Measurements from ENCODE around the gene ARHGAP9. TPM values are rescaled to one million over a fixed set of nuclear protein-coding genes. Genes with fewer than 3 reads are reported as not detected.
"Not testable (repeated sequence)": the region's sequence is repeated elsewhere in the genome, so short reads cannot be mapped to it uniquely, and the experiment has no call there.

Gene ARHGAP9
- total RNA-seq, 4 donors from 2014 or later = 16.5 to 220 (median 28.2) TPM

DNA sequence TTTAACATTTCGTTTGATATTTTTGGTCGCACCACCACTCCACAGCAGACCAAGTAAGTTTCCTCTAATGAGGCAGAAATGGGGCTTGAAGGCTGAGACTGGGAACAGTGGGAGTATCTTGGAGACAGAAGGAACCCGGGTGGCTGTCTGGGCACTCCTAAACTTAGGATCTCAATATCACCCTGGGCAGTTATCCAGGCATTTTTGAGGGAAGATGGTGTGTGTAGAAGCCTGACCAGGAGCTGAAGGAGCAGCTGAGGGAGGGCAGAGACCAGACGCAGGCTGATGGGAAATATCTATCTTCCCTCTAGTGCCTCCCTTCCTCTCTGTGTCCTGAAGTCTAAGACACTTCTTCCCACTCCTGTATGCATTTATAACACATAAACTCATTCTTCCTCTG is 18.9 kb upstream of the ARHGAP9 start:
- no peak for DNase-seq
- H3K27ac ChIP-seq = no peak overlapping the region
- peaks cover 0 to 48% (median 0%) of the 10 kb centered on the region in 3 donors for H3K36me3 ChIP-seq
- no peak overlapping the region for H3K4me3 ChIP-seq
- no peak for TF ChIP-seq POLR2A (IDR thresholded peaks at IDR 0.05)
- TF ChIP-seq, protein P1, sequence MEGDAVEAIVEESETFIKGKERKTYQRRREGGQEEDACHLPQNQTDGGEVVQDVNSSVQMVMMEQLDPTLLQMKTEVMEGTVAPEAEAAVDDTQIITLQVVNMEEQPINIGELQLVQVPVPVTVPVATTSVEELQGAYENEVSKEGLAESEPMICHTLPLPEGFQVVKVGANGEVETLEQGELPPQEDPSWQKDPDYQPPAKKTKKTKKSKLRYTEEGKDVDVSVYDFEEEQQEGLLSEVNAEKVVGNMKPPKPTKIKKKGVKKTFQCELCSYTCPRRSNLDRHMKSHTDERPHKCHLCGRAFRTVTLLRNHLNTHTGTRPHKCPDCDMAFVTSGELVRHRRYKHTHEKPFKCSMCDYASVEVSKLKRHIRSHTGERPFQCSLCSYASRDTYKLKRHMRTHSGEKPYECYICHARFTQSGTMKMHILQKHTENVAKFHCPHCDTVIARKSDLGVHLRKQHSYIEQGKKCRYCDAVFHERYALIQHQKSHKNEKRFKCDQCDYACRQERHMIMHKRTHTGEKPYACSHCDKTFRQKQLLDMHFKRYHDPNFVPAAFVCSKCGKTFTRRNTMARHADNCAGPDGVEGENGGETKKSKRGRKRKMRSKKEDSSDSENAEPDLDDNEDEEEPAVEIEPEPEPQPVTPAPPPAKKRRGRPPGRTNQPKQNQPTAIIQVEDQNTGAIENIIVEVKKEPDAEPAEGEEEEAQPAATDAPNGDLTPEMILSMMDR (IDR thresholded peaks at IDR 0.05) = no peak
- H3K4me1 ChIP-seq = no peaks in the 10 kb centered on the region
- H3K27me3 ChIP-seq = no peaks in the 10 kb centered on the region
- no peaks in the 10 kb centered on the region for H3K9me3 ChIP-seq

DNA sequence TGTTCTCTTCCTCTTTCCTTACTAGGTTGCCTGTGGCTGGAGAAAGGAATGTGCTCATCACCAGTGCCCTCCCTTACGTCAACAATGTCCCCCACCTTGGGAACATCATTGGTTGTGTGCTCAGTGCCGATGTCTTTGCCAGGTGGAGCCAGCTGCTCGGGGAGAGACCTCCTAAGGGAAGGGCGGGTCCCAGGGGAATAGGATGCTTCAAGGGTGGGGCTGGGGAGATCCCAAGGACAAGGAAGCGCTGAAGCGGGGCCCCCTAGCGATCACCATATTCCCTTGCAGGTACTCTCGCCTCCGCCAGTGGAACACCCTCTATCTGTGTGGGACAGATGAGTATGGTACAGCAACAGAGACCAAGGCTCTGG is 18.5 kb upstream of the ARHGAP9 start:
- Histone ChIP-seq H3K4me1 (no peaks in the 10 kb centered on the region), H3K27me3 (no peaks in the 10 kb centered on the region), H3K9me3 (no peaks in the 10 kb centered on the region), H3K27ac (no peak overlapping the region), H3K36me3 (peaks cover 0 to 45% (median 0%) of the 10 kb centered on the region in 3 donors), H3K4me3 (no peak overlapping the region)
- no peak for DNase-seq
- TF ChIP-seq, protein P1 (IDR thresholded peaks at IDR 0.05) = no peak
- no peak for TF ChIP-seq POLR2A (IDR thresholded peaks at IDR 0.05)

DNA sequence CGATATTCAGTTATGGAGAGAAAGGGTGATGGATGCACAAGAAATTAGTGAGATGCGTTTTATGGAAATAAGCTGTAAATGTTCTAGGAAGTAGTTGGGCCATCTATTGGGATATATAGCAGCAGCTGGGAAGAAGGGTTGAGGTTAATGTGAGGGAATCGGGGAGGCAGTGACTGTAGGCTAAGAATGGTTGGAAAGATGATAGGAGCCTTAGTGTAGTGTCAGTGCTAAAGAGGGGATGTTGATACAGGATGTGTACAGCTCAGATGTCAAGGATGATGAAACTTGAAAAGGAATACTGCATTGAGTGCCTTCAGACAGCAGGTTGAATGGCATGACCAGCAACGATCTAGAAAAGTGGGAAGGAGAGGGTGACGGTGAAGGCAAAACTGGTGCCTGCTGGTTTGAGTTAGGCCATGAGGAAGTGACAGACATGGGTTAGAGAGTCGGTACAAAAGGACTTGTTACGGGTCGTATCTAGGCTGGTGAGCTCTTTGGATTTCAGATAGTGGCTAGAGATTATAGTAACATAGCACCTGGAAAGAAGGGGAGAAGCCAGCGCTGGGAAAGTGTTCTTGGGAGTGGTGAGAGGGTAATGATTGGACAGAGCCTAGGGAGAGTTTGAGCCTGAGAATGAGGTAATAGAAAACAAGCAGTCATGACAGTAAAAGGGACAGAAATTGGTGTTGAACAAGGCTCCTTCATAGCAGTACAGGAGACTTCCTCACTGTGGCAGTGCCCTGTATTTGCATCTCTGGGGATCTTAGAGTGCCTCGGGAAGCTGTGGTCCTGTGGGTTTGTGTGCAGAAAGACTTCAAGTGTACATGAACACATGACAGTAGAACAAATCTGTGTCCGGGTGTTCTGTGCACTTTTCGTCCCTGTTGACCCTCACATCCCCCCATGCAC is 17.8 kb upstream of the ARHGAP9 start:
- H3K9me3 ChIP-seq = no peaks in the 10 kb centered on the region
- peaks cover 0 to 50% (median 0%) of the 10 kb centered on the region in 3 donors for H3K36me3 ChIP-seq
- H3K4me1 ChIP-seq = no peaks in the 10 kb centered on the region
- TF ChIP-seq POLR2A (IDR thresholded peaks at IDR 0.05) = no peak
- TF ChIP-seq, protein P1 (IDR thresholded peaks at IDR 0.05) = no peak
- no peak overlapping the region for H3K4me3 ChIP-seq
- no peak for DNase-seq
- H3K27ac ChIP-seq = no peak overlapping the region
- no peaks in the 10 kb centered on the region for H3K27me3 ChIP-seq

DNA sequence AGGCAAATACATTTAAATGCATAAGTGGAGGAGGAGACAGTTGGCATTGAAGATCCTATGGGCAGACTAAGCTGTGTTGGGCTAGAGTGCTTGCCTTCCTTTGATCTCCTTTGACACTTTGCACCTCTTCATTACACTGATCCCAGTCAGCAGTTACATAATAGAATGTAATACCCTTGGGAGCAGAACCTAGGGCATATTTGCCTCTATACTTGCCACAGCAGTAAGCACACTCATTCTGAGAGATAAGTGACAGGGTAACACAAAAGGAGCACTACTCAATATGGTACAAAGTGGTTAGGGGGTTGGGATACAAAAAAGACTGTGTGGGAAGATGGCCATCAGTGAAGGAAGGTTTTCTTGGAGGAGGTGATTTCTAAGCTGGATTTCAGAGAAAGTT is 17.2 kb upstream of the ARHGAP9 start:
- Histone ChIP-seq H3K36me3 (peaks cover 0 to 48% (median 0%) of the 10 kb centered on the region in 3 donors), H3K27ac (no peak overlapping the region), H3K27me3 (no peaks in the 10 kb centered on the region), H3K9me3 (no peaks in the 10 kb centered on the region), H3K4me3 (no peak overlapping the region), H3K4me1 (no peaks in the 10 kb centered on the region)
- TF ChIP-seq, protein P1 (IDR thresholded peaks at IDR 0.05) = no peak
- no peak for TF ChIP-seq POLR2A (IDR thresholded peaks at IDR 0.05)
- no peak for DNase-seq

DNA sequence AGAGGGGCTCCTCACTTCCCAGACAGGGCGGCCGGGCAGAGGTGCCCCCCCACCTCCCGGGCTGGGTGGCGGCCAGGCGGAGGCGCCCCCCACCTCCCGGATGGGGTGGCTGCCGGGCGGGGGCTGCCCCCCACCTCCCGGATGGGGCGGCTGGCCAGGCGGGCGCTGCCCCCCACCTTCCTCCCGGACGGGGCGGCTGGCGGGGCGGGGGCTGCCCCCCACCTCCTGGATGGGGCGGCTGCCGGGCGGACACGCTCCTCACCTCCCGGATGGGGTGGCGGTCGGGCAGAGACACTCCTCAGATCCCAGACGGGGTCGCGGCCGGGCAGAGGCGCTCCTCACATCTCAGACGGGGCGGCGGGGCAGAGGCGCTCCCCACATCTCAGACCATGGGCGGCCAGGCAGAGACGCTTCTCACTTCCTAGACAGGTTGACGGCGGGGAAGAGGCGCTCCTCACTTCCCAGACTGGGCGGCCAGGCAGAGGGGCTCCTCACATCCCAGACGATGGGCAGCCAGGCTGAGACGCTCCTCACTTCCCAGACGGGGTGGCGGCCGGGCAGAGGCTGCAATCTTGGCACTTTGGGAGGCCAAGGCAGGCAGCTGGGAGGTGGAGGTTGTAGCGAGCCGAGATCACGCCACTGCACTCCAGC is 15.5 kb upstream of the ARHGAP9 start:
- not testable (repeated sequence) for H3K4me3 ChIP-seq, H3K9me3 ChIP-seq, H3K4me1 ChIP-seq, DNase-seq, H3K27me3 ChIP-seq, H3K27ac ChIP-seq
- peaks cover 0 to 48% (median 0%) of the 10 kb centered on the region in 3 donors for H3K36me3 ChIP-seq
